SK-N-SH (cell line): Measurements from ENCODE around the gene MAN2B2. TPM values are rescaled to one million over a fixed set of nuclear protein-coding genes. Genes with fewer than 3 reads are reported as not detected.

Experiments
- CTCF ChIA-PET: fragments of 300-600, 350-600 bp; formaldehyde crosslinking; extraction: SDS; loops from one replicate; lab custom pipeline; 2021; lab: Yijun Ruan, JAX
- POLR2A ChIA-PET: fragments of 350-600 bp; sonication (Branson Sonifier 250); formaldehyde crosslinking; extraction: SDS; loops from one replicate; lab custom pipeline; 2020; ENCODE audit warnings: antibody characterized with exemption, inconsistent platforms; lab: Yijun Ruan, JAX
- DNase-seq: peaks from one replicate; pipeline ENCODE4 v3.0.0; 2012
- H2AFZ ChIP-seq: fragments of 200-600 bp; sonication (generic); 2 replicates; pipeline ENCODE4 v1.8.1; 2016; ENCODE audit warnings: antibody characterized with exemption, mild to moderate bottlenecking, low read depth
- H3F3A ChIP-seq: fragments of 200-600 bp; sonication (generic); replicated peaks from 2 replicates; pipeline ENCODE3; 2016; ENCODE audit warnings: antibody characterized with exemption, mild to moderate bottlenecking; ENCODE audit not compliant: insufficient read depth
- H3K27ac ChIP-seq, 2 experiments: fragments of 200-500 bp in 1 of 2; fragments of 200-600 bp in 1 of 2; sonication (Bioruptor generic) in 1 of 2; sonication (generic), shearing (Covaris generic) in 1 of 2; 2 replicates each; pipeline versions ENCODE4 v1.5.1 to v1.6.1; 2014 to 2016; ENCODE audit warnings: low read depth in 2 of 2, inconsistent platforms in 1 of 2, low read length in 1 of 2, mild to moderate bottlenecking in 1 of 2, mixed read lengths in 1 of 2
- H3K27me3 ChIP-seq: fragments of 200-600 bp; sonication (generic), shearing (Covaris generic); 2 replicates; pipeline ENCODE4 v1.6.1; 2016; ENCODE audit warnings: mixed run types; ENCODE audit not compliant: insufficient read depth
- H3K36me3 ChIP-seq, 2 experiments: fragments of 200-500 bp in 1 of 2; fragments of 200-600 bp in 1 of 2; sonication (Bioruptor generic) in 1 of 2; sonication (generic) in 1 of 2; replicated peaks in 1 of 2; 2 replicates each; pipeline versions ENCODE3 to v1.5.1; 2014 to 2016; ENCODE audit warnings: low read length in 1 of 2, mild to moderate bottlenecking in 1 of 2; ENCODE audit not compliant: insufficient read depth in 2 of 2, control insufficient read depth in 1 of 2
- H3K4me1 ChIP-seq, 2 experiments: fragments of 200-500 bp in 1 of 2; fragments of 200-600 bp in 1 of 2; sonication (Bioruptor generic) in 1 of 2; sonication (generic), shearing (Covaris generic) in 1 of 2; 2 replicates each; pipeline versions ENCODE4 v1.5.1 to v1.6.1; 2014 to 2016; ENCODE audit warnings: low read depth in 1 of 2, low read length in 1 of 2, mixed run types in 1 of 2; ENCODE audit not compliant: insufficient read depth in 2 of 2, control insufficient read depth in 1 of 2
- H3K4me2 ChIP-seq: fragments of 200-600 bp; sonication (generic), shearing (Covaris generic); 2 replicates; pipeline ENCODE4 v1.6.1; 2017; ENCODE audit warnings: mixed run types
- H3K4me3 ChIP-seq, 2 experiments: fragments of 200-500 bp in 1 of 2; fragments of 200-600 bp in 1 of 2; sonication (Bioruptor generic) in 1 of 2; sonication (generic), shearing (Covaris generic) in 1 of 2; 2 replicates each; pipeline versions ENCODE4 v1.5.1 to v1.8.1; 2014 to 2016; ENCODE audit warnings: low read depth in 2 of 2, inconsistent platforms in 1 of 2, low read length in 1 of 2, mild to moderate bottlenecking in 1 of 2, mixed read lengths in 1 of 2, moderate library complexity in 1 of 2
- H3K79me2 ChIP-seq: fragments of 200-600 bp; sonication (generic); 2 replicates; pipeline ENCODE4 v1.8.1; 2017; ENCODE audit warnings: mild to moderate bottlenecking; ENCODE audit not compliant: insufficient read depth
- H3K9ac ChIP-seq: fragments of 200-600 bp; sonication (generic); 2 replicates; pipeline ENCODE4 v1.6.1; 2017; ENCODE audit warnings: mixed run types
- H3K9me2 ChIP-seq: fragments of 200-600 bp; sonication (generic); 2 replicates; pipeline ENCODE4 v1.6.1; 2017; ENCODE audit warnings: mixed run types
- H3K9me3 ChIP-seq: fragments of 200-600 bp; sonication (generic); 2 replicates; pipeline ENCODE4 v1.6.1; 2017; ENCODE audit warnings: mixed run types, mild to moderate bottlenecking, moderate library complexity
- H4K20me1 ChIP-seq: fragments of 200-600 bp; sonication (generic); 2 replicates; pipeline ENCODE4 v1.6.1; 2017; ENCODE audit warnings: mild to moderate bottlenecking, mixed run types; ENCODE audit not compliant: insufficient read depth
- FOXJ3 ChIP-seq: sonication (generic); formaldehyde crosslinking; IDR thresholded peaks from 2 replicates; pipeline ENCODE4 v1.5.1; 2020; ENCODE audit warnings: mild to moderate bottlenecking, missing genetic modification reagents
- GATA2 ChIP-seq: sonication (generic); formaldehyde crosslinking; IDR thresholded peaks from 2 replicates; pipeline ENCODE4 v1.5.0; 2020; ENCODE audit warnings: mild to moderate bottlenecking, missing genetic modification reagents
- NFIC ChIP-seq: IDR thresholded peaks from 2 replicates; pipeline ENCODE4 v1.4.0; 2012; ENCODE audit warnings: borderline replicate concordance
- POLR2AphosphoS5 ChIP-seq: IDR thresholded peaks from 2 replicates; pipeline ENCODE4 v1.6.1; 2012; ENCODE audit warnings: low read depth, low read length
- RXRA ChIP-seq: IDR thresholded peaks from 2 replicates; pipeline ENCODE4 v1.4.0; 2012; ENCODE audit warnings: low read depth, mild to moderate bottlenecking, borderline replicate concordance
- SMC3 ChIP-seq: IDR thresholded peaks from 2 replicates; pipeline ENCODE4 v1.6.1; 2012; ENCODE audit warnings: low read depth, low read length, improper control_type of control experiment
- YY1 ChIP-seq: IDR thresholded peaks from 2 replicates; pipeline ENCODE4 v1.4.0; 2012; ENCODE audit warnings: low read depth, mild to moderate bottlenecking
- WGBS: methylation state at CpG from one replicate; pipeline ENCODE4 v1.1.6; 2017; ENCODE audit warnings: low lambda C conversion rate; 5-methylcytosine and 5-hydroxymethylcytosine counted together
- polyA plus RNA-seq, 3 experiments: library from polyadenylated mRNA; depleted of rRNA; stranded (reverse); fragments of >200 nt; gene quantifications; 2 replicates each; pipeline ENCODE4 v1.2.3, GENCODE V29; 2012
- TF ChIP-seq, protein P1 (sequence below): IDR thresholded peaks from 2 replicates; pipeline ENCODE4 v1.6.1; 2012; ENCODE audit warnings: mild to moderate bottlenecking, low read depth, low read length, moderate library complexity
- TF ChIP-seq, protein P2 (sequence below): fragments of 150-350 bp; IDR thresholded peaks from 2 replicates; pipeline ENCODE4 v1.6.1; 2016; ENCODE audit warnings: mild to moderate bottlenecking, low read depth, low read length

MAN2B2 gene
- polyA plus RNA-seq, 1 of the 3 experiments (the other 2 are of a cell fraction): 24.9 TPM

DNA sequence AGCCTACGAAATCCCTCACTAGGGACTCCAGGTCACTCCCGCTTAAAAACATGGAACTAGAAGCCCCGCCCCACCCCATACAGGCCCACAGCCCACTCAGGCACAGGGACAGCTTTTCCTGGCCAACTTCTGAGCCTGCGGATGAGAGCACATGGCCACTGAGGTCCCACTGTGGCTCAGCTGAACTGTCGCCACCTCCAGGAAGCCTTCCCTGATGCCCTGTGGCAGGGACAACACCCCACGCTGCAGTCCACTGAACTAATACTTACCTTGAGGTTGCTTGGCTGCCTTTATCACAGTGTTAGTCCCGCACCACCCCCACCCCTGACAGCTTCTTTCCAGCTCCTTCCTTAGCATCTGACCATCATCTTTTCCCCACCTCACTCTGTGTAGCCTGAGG lies 39.3 kb upstream of the MAN2B2 start (continued):
- TF ChIP-seq, protein P1, sequence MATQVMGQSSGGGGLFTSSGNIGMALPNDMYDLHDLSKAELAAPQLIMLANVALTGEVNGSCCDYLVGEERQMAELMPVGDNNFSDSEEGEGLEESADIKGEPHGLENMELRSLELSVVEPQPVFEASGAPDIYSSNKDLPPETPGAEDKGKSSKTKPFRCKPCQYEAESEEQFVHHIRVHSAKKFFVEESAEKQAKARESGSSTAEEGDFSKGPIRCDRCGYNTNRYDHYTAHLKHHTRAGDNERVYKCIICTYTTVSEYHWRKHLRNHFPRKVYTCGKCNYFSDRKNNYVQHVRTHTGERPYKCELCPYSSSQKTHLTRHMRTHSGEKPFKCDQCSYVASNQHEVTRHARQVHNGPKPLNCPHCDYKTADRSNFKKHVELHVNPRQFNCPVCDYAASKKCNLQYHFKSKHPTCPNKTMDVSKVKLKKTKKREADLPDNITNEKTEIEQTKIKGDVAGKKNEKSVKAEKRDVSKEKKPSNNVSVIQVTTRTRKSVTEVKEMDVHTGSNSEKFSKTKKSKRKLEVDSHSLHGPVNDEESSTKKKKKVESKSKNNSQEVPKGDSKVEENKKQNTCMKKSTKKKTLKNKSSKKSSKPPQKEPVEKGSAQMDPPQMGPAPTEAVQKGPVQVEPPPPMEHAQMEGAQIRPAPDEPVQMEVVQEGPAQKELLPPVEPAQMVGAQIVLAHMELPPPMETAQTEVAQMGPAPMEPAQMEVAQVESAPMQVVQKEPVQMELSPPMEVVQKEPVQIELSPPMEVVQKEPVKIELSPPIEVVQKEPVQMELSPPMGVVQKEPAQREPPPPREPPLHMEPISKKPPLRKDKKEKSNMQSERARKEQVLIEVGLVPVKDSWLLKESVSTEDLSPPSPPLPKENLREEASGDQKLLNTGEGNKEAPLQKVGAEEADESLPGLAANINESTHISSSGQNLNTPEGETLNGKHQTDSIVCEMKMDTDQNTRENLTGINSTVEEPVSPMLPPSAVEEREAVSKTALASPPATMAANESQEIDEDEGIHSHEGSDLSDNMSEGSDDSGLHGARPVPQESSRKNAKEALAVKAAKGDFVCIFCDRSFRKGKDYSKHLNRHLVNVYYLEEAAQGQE: no peak
- TF ChIP-seq RXRA (no peak), POLR2AphosphoS5 (no peak), NFIC (no peak)
- TF ChIP-seq, protein P2, sequence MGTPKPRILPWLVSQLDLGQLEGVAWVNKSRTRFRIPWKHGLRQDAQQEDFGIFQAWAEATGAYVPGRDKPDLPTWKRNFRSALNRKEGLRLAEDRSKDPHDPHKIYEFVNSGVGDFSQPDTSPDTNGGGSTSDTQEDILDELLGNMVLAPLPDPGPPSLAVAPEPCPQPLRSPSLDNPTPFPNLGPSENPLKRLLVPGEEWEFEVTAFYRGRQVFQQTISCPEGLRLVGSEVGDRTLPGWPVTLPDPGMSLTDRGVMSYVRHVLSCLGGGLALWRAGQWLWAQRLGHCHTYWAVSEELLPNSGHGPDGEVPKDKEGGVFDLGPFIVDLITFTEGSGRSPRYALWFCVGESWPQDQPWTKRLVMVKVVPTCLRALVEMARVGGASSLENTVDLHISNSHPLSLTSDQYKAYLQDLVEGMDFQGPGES: no peak
- TF ChIP-seq, all 33 proteins: peak for 0

DNA sequence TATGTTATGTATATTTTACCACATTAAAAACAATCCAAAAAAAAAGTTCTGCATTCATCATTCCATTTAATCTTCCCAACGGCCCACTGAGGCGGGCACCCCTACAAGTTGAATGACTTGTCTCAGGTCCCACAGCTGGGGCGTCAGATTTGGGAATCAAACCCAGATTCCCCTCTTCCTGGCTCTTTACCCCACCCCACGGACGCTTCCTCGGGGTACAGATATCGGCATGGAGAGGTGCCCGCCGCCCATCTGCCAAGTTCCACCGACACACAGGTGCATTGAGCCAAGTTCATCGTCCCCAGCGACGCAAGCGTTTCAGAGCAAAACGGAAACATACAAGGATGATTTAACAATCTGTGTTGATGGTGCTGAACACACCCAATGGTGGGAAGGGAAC lies 36.9 kb upstream of the MAN2B2 start:
- Histone ChIP-seq H2AFZ (no peak overlapping the region), H3K9me3 (no peaks in the 10 kb centered on the region), H3K79me2 (no peaks in the 10 kb centered on the region), H3K27ac (no peak overlapping the region), H3K4me3 (no peak overlapping the region), H3K4me1 (no peaks in the 10 kb centered on the region), H3K36me3 (no peaks in the 10 kb centered on the region), H4K20me1 (no peaks in the 10 kb centered on the region), H3K4me2 (no peak overlapping the region), H3K9ac (no peak overlapping the region), H3F3A (no peaks in the 10 kb centered on the region), H3K9me2 (no peaks in the 10 kb centered on the region), H3K27me3 (no peaks in the 10 kb centered on the region; the same call in 1 of the 2 replicates)
- ChIA-PET CTCF (interaction anchor here (1.3 to 1.7 kb wide), 2 partner anchors 13 to 211 kb away, joined by 3 to 4 read pairs; no protein-coding TSS in a partner anchor), POLR2A (no interaction called here)
- no peak for DNase-seq
- 53% methylated on average over 15 of the region's 15 CpGs for WGBS
- TF ChIP-seq, protein P2: no peak
- TF ChIP-seq FOXJ3: no peak
- no peak for TF ChIP-seq SMC3
- TF ChIP-seq POLR2AphosphoS5: no peak
- TF ChIP-seq YY1: no peak
- no peak for TF ChIP-seq GATA2 (CRISPR knock-in tag)
